ENCODE data around the gene GSDME. TPM values are rescaled to one million over a fixed set of nuclear protein-coding genes. Genes with fewer than 3 reads are reported as not detected.
"Not testable (repeated sequence)": the region's sequence is repeated elsewhere in the genome, so short reads cannot be mapped to it uniquely, and the experiment has no call there.

GSDME gene
- 22.4 TPM for total RNA-seq

DNA sequence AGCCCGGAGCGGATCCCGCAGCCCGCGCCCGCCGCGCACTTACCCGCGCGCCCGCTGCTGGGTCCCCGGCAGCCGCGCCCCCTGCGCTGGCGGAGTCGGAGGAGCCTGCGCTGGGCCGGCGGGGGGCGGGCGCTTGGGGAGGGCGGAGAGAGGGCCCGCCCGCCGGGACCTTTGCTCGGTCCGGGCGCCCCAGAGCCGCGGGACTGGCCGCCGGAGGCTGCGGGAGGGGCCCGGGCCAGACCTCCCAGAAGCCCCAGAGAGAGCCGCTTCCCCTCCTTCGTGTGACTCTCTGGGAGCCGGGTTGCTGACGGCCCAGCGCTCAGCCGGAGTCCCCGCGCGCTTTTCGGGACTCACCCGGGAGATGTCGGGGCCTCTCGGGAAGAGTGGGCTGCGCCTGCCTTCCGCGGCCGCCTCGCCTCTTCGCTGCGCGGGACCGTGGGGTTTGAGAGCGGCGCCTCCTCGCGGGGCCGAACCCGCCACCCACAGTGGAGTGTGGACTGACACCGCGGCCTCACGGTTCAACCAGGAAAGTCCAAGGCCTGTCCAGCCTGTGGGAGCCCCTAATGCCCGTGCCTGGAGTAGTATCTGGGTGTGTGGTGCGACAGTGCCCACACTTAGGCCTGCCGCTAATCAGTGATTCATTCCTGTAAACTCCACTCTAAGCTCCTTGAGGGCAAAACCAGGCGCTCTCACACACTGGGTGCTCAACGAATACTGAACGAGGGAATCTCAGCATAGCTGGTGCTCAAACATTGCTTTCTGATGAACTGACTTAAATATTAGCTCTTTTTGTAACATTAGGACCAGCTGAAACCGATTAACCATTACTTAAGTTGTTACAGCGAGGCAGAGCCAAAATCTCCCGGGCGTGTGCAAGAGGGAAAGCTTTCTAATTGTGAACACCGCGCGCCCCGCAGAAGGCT, at the start of gene GSDME:
TSS of gene GSDME (minus strand) at position 112 of the 923 bp plus-strand sequence. CDS start 7,690 bp downstream, outside the sequence.
- peak; percentile 64 for DNase-seq (ENCODE audit: low spot score)

DNA sequence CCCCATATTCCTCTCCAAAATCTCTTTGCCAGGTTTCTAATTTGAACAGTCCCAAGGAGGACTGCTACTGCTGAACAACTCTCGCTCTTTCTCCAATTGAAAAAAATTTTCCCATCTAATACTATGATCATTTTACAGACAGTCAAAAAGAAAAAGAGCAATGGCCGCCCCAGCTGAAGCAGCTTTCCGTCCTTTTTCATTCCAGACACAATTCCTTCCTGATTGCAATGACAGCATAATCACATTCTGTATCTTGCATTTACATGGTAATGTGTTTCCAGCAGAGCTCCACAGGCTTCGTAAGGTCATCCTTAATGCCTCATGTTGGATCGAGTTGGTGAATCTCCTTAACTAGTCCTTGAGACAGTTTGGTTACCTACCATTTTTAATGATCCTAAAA, 45.0 kb upstream of the GSDME start:
- DNase-seq (ENCODE audit: low spot score) = no peak

DNA sequence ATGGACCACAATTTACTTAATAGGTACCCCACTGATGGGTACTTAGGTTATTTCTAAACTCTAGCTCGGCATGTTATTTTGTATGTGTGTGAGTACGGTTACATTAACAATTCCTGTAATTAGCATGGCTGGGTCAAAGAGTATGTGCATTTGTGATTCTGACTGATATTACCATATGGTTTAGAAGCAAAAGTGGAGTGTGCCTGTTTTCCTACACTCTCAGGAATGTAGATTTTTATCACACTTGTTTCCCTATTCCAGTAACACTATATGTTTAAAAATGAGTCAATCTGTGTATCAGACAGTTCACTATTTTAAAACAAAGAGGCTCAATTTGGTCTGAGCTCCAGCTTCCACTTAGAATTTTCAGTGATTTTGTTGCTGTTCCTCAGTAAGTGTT, 44.6 kb upstream of the GSDME start:
- no peak for DNase-seq (ENCODE audit: low spot score)

DNA sequence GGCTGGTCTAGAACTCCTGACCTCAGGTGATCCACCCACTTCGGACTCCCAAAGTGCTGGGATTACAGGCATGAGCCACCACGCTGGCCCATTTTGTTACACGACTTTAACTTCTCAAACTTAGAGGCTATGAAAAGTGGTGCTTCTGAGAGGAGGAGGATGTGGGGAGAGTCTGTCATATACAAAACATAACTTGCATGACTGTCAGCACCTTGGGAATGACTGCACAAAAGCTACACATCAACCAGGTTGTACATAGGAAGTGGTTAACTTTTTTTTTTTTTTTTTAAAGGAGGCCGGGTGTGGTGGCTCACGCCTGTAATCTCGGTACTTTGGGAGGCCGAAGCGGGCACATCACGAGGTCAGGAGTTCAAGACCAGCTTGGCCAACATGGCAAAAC, 43.4 kb upstream of the GSDME start:
- DNase-seq (ENCODE audit: low spot score) = no peak

DNA sequence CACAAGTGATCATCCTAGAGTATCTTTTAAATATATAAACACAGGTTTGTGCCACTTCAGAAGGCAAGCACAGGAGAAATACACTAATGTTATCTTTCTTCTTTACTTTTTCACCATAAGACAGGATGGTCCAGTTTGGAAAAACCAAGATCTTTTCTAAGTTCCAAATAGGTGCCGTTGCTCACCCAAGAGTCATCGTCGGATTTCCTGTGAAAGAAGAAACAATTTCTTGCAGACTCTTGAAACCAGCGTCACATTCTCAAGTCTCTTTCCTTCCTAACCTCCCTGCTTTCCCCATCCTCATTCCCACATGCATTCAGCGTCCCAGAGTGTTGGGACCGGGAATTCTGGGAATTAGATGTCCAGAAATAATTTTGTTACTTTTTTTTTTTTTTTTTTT, 42.8 kb upstream of the GSDME start:
- no peak for DNase-seq (ENCODE audit: low spot score)

DNA sequence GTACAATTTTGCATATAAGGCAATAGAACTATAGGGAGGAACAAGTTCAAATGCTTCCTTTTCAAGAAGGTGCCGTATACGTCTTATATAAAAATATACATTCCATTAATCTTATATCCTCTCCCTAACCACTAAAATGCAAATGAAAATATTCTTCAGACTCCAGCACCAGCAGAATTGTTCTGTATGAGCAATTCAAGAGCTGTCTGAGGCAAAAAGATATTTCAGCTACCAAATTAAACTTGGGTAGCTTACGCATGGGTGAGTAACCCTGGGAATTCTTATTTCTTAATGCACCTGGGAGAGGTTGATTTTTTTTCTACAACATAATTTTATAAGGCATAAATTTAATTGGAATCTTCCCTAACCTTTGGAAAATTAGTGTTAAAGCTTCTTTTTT, 42.2 kb upstream of the GSDME start:
- DNase-seq (ENCODE audit: low spot score) = no peak

DNA sequence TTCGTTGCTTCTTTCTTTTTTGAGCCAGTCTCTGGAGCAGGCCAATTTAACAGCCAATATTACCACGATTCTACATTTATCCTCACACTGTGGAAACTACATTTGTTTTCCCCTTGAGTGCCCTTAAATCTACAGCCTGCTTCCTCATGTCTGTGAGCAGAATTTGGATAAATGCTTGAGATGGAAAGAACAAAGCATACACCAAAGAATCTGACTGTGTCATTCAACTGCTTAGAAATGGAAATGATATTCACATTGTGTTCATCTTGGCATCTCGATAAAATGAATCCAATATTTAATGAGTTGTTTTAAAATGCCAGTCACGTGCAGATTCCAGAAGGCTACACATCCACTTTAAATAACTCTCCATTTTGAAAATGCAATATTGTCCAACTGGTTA, 41.0 kb upstream of the GSDME start:
- no peak for DNase-seq (ENCODE audit: low spot score)

DNA sequence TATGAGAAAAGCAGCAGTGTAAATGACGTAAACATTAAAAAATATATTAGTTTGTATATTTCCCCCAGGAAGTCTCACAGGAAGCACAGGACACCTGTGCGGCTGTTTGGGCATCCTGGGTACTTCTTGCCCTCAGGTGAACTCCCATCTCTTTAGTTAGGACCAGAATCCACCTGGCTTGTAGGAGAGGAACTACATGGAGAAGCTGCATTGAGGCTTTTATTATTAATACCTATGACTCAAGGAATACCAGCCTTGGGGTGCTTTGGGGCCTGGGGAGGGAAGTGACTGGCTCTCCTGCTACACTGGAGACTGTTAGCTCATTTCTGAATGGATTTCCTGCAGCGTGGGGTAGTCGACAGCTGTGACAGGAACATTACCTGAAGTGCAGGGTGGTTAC, 40.0 kb upstream of the GSDME start:
- DNase-seq (ENCODE audit: low spot score) = no peak

DNA sequence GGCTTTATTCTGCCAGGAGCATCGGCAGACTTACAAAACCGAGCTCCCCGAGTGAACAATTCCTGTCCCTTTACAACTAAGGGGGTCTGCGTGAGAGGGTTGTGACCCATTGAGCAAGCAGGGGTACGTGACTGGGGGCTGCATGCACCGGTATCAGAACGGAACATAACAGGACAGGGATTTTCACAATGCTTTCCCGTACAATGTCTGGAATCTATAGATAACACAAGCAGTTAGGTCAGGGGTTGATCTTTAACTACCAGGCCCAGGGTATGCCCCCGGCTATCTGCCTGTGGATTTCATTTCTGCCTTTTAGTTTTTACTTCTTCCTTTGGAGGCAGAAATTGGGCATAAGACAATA, 38.1 kb upstream of the GSDME start:
- no peak for DNase-seq (ENCODE audit: low spot score)

DNA sequence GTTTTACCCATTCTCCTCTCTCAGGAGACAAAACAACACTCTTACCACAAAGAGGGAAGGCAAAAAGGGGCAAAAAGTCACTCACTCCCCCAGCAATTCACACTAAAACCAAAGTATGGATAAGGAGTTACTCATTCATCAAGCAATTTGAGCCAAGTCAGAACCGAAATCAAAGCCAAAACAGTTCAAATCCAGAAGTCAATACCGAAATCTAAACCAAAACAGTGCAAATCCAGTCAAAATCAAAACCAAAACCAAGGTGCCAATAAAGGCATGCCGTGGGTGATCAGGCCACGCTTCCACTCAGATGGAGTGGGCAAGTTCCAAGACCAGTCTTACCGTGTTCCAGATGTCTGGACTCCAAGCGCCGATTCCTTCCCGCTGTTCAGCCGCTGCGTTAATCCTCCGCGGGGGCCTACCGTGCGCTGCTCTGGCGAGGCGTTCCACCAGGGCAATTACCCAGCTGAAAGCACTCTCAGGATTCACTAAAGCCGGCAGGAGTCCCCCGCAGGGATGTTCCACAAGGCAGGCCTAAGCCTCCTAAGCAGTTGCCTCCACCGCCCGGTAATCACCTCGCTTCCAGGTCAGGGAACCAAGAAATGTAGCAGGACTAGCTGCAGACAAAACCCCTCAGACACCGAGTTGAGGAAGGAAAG, 37.6 kb upstream of the GSDME start:
- DNase-seq (ENCODE audit: low spot score) = not testable (repeated sequence)

DNA sequence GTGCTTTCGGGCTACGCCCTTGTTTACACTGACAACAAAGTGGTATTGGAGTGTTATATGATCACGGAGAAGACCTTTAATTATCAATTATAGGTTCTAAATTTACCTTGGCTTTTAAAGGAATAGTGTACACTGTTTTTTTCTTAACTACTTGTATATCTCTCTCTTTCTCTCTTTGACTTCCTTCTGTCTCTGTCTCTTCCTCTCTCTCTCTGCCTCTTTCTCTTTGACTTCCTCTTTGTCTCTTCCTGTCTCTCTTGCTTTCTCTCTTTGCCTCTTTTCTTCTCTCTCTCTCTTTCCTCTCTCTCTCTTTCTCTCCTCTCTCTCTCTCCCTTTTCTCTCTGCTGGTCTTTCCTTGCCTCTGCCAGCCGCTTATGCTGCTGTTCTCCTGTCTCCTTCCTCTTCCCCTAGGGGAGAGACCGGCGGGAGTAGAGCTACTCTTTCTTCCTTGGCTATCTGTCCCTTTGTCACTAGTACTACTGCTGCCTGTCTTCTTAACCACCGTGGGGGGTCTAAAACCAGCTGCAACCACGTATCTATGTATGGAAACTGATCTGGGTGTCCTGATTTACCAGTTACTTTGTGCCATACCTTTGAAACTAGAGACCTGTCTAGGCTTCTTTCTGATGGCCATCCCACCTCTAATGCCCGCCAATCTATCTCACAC, 36.9 kb upstream of the GSDME start:
- DNase-seq (ENCODE audit: low spot score) = no peak

DNA sequence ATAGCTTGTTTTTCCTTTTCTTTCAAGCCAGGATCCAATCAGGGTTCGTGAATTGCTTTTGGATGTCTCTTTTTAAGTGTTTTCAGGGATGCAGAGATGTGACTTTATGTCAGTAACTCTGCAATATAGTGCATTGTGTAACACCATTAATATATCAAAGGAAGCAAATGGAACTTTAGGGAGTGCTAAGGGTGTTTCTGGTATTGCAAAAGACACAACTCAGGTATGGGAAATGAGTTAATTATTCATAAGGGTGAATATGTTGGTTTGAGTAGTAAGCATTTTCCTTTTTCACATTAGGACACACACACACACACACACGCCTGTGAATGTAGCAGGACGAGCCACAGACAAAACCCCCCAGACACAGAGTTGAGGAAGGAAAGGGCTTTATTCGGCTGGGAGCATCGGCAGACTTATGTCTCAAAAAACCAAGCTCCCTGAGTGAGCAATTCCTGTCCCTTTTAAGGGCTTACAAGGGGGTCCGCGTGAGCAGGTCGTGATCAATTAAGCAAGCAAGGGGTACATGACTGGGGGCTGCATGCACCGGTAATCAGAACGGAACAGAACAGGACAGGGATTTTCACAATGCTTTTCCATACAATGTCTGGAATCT, 31.8 kb upstream of the GSDME start:
- DNase-seq (ENCODE audit: low spot score) = no peak

DNA sequence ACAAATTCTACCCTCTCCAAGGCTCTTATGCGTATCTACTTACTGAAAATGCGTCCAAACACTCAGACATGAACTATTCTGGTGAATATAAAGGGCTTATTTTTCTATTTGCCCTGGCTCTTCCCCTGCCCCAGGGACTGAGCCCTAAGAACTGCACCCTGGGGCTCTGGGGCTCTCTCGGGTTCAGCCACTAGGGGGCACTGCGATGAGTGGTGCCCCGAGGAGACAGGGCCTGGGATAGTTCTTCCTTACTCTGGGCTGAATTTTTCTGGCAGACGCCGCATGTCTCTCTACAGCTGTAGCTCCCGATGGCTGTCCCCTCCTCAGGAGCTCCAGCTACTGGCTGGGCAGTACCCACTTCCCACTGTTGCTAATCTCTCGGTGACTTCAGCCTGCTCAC, 30.8 kb upstream of the GSDME start:
- no peak for DNase-seq (ENCODE audit: low spot score)

DNA sequence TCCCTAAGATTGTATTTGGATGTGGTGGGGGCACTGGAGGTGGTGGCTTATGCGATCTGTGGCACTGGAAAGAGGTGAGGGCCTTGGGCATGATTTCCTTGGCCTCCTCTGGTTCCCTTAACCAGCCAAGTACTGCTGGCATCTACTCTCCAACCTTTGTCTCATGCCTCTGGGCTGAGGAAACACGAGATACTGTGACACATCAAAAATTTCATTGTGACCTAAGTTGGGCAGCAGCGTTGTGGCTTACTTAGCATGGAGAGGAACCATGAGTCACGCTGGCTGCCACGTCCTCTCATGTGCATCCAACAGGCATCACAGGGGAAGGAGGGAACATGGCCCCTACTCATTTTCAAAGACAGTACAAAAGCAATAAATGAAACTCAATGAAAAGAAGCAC, 29.7 kb upstream of the GSDME start:
- no peak for DNase-seq (ENCODE audit: low spot score)

DNA sequence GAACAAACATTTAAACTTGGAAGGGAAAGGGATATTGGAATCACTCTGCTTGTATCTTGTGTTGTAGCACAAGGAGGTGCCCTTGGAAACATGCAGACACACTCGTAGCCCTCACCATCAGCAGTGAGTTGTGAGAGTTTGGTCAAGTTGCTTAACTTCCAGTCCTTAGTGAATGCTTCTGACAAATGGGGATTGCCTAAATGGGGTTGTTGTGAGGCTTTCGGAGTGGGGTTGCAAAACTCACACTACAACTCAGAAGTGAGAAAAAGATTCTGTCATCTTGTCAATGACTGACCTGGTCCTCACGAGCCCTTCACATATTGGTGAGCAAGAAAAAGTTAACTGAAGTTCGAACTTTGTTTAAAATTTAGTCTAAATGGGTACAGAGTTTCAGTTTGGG, 29.0 kb upstream of the GSDME start:
- no peak for DNase-seq (ENCODE audit: low spot score)

DNA sequence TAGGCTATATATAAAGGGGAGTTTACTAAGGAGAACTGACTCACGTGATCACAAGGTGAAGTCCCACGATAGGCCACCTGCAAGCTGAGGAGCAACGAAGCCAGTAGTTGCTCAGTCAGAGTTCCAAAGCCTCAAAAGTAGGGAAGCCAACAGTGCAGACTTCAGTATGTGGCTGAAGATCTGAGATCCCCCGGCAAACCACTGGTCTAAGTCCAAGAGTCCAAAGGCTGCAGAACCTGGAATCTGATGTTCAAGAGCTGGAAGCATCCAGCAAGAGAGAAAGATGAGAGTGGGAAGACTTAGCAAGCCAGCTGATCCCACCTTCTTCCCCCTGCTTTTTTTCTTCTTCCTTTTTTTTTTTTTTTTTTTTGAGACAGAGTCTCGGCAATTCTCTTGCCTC, 27.0 kb upstream of the GSDME start:
- no peak for DNase-seq (ENCODE audit: low spot score)

DNA sequence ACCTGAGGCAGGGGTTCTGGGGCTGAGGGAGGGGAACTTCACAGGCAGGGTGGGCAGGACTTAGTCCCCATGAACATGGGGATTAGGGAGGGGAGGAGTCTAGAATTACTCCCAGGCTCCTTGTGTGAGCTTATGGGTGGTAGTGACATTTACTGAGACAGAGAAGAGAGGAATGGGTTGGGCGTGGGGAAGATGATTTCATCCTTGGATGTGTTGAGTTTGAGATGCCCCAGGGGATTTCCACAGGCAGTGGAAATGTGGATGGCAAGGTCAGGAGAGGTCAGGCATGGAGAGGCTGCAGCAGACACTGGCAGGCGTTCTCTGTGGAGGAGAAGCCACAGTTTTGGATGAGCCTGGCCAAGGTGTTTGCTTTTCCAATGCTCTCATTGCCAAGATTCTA, 26.4 kb upstream of the GSDME start:
- no peak for DNase-seq (ENCODE audit: low spot score)

DNA sequence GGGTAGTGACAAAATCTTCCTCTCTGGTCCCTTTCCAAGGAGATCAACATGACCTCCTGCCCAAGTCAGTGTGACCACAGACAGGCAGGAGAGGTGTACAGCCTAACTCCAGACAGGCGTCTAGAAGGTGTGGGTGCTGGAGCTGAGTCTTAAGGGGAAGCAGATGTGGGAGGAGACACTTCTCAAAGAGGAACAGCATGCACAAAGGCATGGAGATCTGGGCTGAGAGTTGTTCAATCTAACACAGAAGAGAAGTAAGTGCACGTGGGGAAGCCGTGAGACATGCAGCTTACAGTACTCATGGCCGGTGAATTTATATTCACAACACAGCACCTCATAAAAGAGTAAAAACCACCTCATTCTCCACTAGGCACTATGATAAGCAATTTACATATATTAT, 23.8 kb upstream of the GSDME start:
- DNase-seq (ENCODE audit: low spot score) = no peak

DNA sequence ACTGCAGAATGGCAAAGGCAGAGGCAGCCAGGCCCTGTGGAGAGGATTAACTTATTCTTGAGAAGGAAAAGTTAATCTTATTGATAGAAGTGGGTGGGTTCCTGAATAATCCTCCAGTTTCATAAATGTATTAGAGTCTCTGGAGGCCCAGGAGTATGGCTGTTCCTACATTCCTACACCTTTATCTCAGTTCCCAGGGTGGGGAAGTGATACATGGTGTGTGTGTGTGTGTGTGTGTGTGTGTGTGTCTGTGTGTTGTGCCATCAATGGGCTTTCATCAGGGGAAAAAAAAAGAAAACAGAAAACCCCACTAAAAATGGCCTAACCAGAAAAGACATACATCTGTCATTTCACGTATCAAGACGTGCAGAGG, 22.0 kb upstream of the GSDME start:
- no peak for DNase-seq (ENCODE audit: low spot score)

DNA sequence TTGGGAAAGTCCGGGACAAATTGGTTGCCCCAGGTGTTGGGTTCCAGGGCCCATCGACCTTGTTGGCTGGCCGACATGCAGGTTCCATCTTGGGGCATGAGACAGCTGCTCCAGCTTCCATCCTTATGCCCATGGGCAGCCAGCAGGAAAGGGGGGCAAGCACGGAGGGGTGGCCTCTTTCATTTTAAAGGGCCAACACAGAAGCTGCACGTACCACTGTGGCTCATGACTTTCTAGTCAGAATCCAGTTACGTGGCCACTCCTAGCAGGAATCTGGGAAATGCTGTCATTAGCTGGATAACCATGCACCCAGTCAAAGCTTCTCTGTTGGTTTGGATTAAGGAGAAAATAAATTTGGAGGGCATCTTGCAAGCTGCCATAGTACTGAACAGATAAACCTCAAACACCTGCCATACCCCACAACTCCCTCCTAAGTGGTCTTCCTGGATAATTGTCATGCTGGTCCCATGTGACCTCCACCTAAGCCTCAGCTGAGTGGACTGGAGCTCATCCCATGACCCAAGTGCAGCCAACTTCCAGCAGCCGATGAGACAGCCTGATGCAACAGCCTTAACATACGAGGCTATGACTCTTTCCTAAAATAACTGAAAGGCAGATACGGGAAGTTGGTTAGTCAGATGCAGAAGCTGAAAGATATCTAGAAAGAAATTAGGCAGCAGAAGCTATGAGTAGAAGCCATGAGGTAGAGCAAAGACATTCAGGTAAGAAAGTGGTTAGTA, 21.4 kb upstream of the GSDME start:
- no peak for DNase-seq (ENCODE audit: low spot score)

DNA sequence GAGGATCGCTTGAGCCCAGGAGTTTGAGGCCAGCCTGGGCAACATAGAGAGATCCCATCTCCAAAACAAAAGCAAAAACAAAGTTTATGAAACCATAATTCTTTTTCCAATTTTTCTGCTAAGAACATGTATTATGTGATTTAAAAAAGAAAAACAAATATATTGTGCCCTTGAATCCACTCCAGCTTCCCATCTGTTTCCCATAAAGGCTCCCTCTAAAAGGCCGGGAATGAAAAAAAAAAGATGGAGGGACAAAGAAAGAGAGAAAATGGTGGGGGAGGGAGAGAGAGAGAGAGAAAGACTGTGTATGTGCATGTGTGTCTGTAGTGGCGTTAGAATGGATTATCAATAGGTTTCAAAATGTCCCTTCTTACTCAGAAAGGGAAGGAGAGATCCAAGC, 20.5 kb upstream of the GSDME start:
- no peak for DNase-seq (ENCODE audit: low spot score)

DNA sequence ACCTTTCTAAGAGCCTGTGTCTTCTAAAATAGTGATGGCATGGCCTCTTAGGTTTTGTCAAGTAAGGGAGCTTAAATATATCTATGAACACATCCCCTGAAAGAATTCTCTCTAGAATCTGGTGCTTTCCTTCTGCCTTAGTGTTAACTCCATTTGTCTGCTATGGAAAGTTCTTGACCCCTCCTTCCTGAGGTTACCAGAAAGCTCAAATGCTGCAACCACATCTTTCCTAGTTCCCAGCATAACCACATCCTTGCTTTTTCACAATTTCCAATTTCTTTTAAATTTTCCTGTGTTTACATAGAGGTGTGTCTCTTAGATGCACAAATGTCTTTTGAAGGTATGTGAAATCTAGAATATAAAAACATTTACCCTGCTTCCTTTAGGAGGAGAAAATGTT, 16.4 kb upstream of the GSDME start:
- no peak for DNase-seq (ENCODE audit: low spot score)

Data from ureter (tissue), 1 donor.